HG03025 (cell line): ENCODE results near the gene TSHR.
"Not testable (repeated sequence)": the region's sequence is repeated elsewhere in the genome, so short reads cannot be mapped to it uniquely, and the experiment has no call there.

Experiments used
- ATAC-seq: cut with Tn5 transposase; IDR thresholded peaks from one replicate; pipeline ENCODE4 v1.9.1; 2021; ENCODE audit warnings: mild to moderate bottlenecking, moderate library complexity; ENCODE audit not compliant: unreplicated experiment, low FRiP score

TSHR gene

DNA sequence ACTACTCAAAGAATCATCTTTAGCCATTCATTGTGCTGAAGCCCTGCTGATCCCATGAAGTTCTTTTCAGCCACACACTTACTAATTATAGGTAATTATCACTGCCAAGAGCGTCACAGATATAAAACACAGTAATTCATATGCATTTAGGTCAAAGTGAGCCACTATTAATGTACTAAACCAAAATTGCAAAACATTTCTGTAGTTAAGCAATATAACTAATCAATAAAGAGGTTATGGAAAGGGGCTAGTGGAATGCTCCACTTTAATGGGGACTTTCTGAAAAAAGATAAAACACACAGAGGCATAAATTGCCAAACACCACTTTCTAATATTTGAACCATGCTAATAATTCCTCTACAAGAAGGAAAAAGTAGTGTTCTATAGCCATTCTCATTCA, 7.1 kb upstream of the TSHR start:
- no peak for ATAC-seq

DNA sequence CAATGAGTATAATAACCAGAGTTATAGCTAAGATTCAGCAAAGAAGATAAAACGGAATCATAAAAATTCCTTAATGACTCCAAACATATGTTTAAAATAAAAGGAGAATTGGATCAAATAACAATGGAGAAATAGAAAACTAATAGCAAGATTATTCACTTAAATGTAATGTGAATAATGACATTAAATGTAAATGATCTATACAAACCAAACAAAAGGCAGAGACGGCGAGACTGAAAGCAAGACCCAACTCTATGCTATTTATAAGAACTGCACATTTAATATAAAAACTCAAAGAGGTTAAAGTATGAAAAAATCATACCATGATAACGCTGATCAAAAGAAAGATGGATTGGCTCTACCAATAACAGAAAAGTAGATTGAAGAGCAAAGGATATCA, 3.9 kb upstream of the TSHR start:
- no peak for ATAC-seq

DNA sequence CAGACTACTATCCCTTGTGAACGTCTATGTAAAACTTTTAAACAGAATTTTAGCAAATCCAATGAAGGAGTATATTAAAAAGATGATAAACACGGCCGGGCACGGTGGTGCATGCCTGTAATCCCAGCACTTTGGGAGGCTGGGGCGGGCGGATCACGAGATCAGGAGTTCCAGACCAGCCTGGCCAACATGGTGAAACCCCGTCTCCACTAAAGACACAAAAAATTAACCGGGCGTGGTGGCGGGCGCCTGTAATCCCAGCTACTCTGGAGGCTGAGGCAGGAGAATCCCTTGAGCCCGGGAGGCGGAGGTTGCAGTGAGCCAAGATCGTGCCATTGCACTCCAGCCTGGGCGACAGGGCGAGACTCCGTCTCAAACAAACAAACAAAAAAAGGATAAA, 2.2 kb upstream of the TSHR start:
- not testable (repeated sequence) for ATAC-seq

DNA sequence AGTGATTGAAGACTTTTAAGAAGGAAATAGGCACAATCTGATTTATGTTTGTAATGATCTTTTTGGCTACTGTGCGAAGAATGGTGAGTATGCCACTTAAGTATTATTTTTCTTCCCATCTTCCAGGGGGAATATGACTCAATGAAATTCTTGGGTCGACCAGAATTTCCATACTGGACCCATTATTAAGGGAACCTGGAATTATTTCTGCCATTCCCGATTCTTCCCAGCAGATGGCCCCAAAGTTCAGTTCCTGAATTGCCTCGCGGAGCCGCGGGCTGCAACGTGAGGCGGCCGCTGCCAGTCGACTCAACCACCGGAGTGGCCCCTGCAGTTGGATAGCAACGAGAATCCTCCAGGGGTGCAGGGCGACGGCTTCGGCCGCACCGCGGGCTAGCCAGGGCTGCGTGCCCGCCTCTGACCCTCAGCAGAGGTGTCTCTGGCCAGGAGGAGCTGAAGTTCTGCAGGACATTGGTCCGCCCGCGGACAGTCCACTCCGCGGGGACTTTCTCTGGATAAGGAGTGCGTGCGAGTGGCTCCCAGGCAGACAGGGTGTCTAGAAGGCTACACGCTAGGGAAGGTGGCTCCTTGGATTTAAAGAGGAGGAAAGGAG, 628 bp upstream of the TSHR start:
- ATAC-seq = no peak

DNA sequence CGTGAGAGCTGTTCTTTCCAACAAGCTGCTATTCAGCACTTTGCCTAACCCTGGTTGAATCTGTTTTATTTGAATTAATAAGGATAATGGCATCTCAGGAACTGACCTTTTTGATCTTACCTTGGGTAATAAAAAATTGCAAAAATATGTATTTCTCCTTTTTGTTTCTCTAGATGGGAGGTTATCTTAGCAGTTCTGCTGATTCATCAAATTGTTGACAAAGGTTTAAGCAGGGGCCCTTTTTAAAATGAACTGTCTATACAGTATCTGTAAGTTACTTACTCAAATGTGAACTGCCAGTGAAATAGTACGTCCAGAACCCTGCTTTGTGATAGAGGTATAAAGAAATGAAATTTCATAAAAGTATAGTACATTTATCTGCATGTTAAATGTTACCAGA, 681 bp downstream of the TSHR start:
- no peak for ATAC-seq

DNA sequence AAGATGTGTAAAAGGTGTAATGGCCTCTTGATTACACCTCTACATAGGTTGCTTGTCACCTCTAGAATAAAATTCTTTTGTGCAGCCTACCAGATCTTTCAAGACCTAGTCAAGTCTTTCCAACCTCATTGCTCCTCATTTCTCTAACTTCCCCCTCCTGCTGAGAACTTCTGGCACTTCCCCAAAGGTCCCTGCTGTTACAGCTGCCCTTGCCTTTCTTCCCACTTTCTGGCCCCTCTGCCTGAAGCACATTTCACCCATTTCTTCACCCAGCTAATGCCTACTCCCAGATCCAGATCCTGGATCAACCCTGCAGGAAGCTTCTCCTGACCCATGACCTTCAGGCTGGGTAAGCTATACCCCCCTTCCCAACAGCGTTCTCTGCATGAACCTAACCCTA, 1.5 kb downstream of the TSHR start:
- no peak for ATAC-seq

DNA sequence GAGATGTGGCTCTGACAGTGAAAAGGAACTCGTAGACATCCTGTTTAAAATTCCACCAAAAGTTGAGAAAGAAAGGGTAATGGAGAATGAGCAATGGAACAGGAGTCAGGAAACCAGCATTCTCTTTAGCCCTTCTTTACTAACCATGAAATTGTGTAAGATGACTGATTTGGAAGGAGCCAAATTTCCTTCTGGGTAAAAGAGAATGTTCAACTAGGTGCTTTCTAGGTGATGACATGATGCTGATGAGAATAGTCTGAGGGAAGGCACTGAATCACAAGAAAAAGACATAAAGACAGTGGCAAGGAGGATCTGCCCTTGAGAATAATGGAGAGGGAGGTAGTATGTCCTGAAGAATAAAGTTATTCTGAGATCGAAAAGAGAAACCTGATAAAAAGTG, 2.2 kb downstream of the TSHR start:
- ATAC-seq = no peak

DNA sequence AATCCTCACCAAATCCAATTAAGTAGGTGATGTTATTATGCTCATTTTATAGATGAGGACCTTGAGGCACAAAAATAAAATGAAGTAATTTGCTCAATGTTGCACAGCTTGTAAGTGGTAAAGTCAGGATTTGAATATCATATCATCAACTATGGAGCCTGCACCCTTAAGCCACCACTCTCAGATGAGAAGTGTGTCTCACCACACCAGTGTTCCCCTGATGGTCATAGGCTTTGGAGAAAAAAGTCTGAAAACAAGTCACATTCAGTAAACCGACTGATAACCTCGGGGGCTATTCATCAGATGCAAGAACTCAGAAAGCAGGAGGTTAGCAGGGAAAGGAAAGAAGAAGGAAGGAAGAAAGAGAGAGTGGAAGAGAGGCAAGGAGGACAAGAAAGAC, 2.8 kb downstream of the TSHR start:
- no peak for ATAC-seq

DNA sequence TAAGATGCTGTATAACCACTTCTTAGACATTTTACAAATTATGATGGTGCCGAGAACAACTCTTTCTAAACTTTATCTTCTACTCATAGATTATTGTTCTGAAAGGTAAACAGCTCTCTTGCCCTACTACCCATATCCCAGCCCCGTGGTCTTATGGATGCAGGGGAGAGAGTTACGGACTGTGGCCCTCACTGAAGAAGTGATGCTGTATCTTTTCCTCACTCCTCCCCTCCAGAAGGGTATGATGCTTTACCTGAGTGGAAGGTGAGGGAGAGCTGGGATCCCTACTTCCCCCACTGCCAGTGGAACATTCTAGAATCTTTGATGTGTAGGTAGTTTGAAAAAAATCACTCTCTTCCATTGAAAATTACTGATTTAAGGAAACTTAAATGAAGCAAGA, 3.5 kb downstream of the TSHR start:
- no peak for ATAC-seq

DNA sequence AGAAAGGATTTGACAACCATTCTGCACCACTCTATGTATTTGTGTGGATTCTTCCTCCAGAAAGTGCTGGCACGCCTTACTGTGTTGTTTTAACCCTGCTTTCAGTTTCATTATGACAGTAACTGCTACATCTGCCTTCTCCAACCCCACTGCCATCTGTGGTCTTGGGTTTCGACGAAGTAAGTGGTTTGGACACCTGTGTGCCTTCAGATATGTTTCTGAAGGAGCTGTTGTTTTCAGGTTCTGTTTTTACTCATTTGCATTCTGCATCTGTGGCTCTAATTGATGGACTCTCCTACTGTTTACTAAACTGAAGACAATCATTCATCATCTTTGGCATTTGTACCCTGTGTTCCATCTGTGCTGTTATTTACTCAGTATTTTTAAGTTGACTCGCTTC, 4.1 kb downstream of the TSHR start:
- ATAC-seq = peak; percentile 98

DNA sequence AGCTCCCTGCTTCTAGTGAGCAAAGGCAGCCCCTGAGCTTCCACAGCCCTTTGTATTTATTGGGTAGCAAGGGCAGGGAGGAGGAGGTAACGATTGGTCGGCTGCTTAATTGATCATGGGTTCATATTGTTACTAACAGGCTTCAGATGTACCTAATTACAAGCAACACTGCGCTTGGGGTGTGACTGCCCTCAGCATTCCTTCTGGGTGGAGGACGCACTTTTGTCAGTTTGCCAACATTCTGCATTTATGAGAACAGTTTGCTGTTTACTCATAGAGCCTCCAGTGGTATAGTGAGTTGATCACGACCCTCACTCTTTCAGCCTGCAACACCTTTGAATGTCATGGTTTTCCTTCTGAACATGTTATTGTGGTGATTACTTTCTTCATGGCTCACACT, 9.6 kb downstream of the TSHR start:
- no peak for ATAC-seq

DNA sequence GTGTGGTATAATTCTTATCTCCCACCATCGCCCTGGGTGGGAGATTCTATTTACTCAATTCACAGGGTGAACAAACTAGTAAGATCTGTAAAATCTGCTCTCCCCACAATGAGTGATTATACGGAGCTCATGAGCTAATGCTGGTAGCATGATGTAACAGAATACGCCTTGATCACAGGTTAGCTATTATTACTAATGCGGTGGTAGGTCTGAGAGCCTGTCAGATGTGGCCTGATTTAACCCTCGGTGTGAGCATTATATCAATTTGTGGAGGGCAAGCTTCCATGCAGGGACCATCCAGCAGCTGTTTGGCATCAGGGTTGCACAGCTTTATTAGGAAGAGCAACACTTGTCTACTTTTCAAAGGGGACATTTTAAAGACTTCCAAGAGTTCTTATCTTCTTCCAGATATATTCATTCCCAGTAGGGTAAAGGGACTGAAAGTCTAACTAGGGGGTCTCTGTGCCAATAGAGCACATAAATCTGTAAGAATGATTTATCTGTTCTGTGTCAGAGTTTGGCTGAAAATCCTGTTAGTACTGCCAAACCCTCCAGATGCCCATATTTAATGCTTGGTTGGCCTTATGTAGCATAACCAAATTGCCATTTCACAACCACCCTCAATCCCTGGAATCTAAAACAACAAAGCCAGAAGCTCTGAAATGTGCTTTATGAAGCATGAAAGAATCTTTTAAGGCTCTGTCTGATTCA, 18.7 kb downstream of the TSHR start:
- ATAC-seq = no peak

DNA sequence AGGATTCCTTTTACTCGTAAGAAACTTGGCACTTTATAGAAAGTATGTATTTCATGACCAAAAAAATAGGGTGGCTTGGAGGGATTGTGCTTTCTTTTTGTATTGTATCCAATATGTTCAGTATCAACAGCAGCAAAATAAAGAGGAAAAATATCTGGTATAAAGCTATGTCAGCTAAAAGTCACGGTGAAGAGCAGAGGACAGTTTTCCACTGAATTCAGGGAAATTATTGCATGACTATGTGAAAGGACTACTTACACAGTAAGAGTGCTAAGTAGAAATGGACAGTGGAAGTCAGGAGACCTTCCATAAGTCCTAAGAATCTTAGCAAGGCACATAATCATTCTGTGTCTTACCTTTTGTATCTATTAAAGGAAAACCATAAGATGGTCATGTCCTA, 19.3 kb downstream of the TSHR start:
- no peak for ATAC-seq

DNA sequence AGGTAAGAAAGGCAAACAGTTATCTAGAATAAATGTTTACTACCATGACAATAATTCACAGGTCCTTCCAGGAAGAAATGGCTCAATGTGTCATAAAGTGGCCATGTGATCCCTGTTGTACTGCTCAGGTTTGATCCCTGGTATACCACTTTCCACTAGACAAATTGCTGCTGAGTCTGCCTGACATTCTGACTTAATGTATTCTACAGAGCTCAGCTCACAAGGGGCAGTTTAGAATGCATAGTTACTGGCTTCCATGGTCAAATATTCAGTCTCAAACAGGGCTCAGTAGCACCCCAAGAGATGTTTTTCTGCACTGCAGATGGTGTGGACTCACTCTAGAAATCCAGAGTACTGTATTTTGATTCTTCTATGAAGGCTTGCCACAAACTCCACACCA, 21.8 kb downstream of the TSHR start:
- peak; percentile 57 for ATAC-seq

DNA sequence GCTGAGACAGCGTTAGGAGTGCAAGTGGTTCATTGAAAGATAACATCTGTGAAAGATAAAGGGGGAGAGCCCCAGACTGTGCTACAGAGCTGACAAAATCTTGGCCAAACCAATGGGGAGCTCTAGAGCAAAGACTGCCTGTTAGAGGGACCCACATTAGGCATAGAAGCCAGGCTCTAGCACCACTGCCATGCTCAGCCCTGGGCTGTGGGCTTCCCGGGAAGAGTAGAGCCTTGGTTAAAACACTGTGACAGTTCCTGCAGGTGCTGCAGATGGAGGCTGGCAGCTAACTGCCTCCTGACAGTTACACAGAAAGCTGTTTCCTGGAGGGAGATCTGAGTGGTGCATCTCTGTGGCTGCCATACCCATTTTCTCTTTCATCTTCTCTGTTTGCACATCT, 23.0 kb downstream of the TSHR start:
- no peak for ATAC-seq

DNA sequence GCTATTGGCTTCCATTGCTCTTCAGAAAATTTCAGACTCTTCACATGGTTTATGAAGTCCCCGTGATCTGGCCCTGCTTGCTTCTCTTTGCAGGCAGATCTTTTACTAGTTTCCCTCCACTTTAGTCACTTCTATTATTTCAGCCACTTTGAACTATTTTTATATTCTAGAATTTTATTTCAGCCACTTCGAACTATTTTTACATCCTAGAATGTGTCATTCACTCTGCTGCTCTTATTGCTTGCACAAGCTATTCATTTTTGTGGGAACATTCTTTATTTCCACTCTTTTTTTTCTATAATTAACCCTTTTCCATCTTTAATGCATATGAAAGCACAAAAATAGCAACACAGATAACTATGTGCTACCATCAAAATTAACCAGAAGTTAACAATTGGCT, 24.5 kb downstream of the TSHR start:
- no peak for ATAC-seq

DNA sequence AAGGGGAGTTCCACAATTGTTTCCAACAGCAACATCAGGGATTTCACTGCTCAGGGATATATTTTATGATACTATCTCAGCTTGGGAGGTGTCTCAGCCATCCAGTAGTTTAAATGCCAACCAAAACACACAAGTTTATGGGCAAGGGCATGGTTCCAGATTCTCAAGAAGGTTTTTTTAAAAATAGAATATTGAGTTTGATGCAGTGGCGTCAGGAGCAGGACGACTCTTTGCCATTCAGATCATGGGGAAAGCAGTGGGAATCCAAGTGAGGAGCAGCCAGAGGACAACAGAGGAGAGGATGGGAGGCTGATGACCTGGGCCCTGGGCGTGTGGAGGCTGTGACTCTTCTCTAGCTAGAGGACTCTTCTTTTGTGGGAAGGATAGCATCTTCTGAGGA, 25.7 kb downstream of the TSHR start:
- ATAC-seq = no peak

DNA sequence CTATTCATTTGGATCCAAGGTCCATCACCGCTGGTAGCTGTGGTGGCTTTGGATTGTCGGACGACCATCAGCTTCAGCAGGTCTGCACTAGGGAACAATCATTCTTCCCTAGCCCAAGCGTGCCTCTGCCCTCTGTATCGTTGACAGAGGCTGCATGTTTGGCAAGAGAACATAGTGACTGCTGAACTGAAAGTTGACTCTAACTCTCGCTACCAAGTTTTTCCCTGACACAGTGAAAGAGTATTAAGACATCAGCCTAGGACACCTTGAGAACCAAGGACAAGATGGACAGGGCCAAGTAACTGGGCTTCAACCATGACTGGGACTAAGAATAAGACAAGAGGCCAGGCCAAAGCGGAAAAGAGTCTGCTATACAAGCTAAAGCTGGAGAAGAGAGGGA, 26.3 kb downstream of the TSHR start:
- ATAC-seq = no peak

DNA sequence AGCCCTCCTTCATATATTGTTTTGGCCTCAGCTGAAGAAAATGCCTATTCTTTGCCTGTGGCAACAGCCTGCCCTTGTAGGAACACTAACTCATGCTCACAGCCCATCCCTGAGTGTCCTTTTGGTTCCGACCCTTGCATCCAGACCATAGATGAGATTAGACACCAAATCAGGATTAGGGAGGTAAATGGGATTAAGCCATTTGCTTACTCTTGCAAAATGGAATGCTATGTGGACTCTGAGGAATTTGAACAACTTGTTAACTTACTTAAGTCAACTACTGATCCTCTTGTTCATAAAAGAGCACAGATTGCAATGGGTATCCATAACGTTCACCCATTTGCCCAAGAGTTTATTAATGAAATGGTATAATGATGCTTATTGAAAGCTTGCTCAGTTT, 27.3 kb downstream of the TSHR start:
- no peak for ATAC-seq

DNA sequence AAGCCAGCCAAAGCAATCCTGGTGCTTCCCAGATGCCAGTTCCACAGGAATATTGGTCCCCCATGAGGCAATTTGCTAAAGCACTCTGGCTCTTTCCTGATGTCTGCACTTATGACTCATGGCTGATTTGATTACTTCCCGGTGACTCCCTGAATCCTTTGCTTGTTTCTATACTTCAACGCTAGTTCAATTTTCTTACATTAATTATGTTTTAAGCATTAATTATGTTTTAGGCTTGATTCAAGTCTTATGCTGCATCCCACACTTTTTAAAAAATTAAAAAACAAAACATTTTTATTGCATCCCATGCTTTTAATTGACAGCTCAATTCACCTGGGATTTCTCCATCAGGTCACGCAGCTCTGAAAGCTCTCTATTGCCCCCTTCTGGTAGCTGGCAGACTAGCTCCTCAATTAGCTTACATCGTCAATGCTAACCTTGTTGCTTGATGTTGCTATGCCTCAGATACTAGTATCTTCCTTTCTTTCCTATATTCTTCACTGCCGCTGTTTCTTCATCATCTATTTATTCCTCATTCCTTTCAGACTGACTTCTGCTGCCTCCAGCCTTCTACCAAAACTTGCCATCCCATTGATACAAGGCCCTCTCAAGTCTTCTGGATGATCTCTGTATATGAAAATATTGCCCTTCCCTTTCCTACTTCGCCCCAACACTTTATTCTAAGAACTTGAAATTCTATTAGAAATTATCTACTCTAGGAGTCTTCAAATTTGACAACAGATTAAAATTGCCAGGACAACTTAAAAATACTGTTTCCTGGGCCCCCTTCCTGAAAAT, 32.0 kb downstream of the TSHR start:
- no peak for ATAC-seq

DNA sequence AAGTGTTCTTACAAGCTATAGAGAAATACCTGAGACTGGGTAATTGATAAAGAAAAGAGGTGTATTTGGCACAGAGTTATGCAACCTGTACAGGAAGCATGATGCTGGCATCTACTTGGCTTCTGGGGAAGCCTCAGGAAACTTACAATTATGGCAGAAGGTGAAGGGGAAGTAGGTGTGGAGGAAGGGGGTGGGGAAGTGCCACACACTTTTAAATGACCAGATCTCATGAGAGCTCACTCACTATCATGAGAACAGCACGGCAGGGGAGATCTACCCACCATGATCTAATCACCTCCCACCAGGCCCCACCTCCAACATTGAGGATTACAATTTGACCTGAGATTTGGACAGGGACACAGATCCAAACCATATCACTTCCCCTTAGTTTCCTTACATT, 32.8 kb downstream of the TSHR start:
- no peak for ATAC-seq
